ENCODE results near the gene HSPA5.
"Not testable (repeated sequence)": the region's sequence is repeated elsewhere in the genome, so short reads cannot be mapped to it uniquely, and the experiment has no call there.

HSPA5 gene

GRCh38 chr9:125241000-125241862 lies at the start of gene HSPA5:
Gene HSPA5 (minus strand): TSS chr9:125241343. CDS start chr9:125241126, 217 bp downstream.
- DNase-seq = peak; percentile 99

DNA sequence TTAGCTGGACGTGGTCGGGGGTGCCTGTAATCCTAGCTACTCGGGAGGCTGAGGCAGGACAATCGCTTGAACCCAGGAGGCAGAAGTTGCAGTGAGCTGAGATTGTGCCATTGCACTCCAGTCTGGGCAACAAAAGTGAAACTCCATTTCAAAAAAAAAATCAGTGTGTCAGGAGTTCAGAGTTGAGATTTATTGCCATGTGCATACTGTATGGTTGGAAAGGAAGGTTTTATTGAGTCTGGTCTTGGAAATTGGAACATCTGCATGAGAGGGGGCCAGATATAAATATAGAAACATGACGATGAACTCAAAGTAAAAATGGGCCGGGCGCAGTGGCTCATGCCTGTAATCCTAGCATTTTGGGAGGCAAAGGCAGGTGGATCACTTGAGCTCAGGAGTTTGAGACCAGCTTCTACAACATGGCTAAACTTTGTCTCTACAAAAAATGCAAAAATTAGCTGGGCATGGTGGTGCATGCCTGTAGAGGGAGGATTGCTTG lies 45.8 kb upstream of the HSPA5 start:
- DNase-seq = not testable (repeated sequence)

- no peak for DNase-seq
Measured at GRCh38 chr9:125284855-125285254, 43.7 kb upstream of the HSPA5 start.

GRCh38 chr9:125280945-125281344 lies 39.8 kb upstream of the HSPA5 start:
- no peak for DNase-seq

GRCh38 chr9:125277411-125277810 lies 36.3 kb upstream of the HSPA5 start:
- no peak for DNase-seq

DNA sequence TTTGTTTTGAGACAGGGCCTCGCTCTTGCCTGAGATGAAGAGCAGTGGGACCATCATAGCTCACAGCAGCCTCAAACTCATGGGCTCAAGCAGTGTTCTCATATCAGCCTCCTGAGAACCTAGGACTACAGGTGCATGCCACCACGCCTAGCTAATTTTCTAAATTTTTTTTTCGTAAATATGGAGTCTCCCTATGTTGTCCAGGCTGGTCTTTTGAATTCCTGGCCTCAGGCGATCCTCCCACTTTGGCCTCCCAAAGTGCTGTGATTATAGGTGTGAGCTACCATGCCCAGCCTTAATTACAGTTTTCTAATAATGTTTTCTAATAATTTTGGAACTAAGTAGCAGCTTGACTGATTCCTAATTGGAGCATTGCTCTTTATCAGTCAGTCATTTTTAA lies 35.6 kb upstream of the HSPA5 start:
- no peak for DNase-seq

DNA sequence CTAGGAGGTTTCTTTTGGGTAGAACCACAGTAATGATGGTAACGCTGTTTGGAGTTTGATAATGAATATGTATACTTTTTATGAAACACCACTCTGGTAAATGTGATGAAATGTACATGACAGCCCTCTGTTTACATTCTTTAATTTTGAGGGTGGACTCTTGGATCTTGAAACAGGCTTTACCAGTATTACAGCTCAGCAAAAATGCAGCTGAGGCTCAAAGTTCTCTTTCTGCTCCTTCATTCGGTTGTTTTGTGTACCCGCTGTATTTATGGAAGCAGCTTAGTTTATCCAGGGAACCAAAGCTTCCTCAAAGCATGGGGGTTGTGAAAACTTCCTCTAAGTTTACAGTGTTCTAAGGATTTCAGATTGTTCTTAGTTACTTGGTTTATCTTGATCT lies 31.6 kb upstream of the HSPA5 start:
- DNase-seq = no peak

DNA sequence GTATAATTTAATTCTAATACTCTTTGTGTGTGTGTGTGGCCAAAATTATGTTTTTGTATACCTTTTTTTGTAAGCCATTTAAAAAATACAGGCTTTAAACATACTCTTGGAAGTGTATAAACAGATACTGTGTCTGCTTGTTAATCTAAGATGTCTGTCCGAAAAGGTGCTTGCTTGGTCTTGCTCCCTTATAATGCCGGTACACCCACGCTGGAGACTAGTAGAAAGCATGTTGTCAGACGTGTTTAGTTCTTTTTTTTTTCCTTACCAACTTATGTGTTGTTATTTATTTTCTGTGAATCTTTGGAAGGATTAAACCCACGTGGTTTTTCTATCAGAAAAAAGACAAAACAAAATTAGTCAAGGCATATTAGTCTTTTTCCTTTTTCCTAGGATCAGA lies 29.9 kb upstream of the HSPA5 start:
- no peak for DNase-seq

GRCh38 chr9:125269014-125269397 lies 27.9 kb upstream of the HSPA5 start:
- DNase-seq = no peak

DNA sequence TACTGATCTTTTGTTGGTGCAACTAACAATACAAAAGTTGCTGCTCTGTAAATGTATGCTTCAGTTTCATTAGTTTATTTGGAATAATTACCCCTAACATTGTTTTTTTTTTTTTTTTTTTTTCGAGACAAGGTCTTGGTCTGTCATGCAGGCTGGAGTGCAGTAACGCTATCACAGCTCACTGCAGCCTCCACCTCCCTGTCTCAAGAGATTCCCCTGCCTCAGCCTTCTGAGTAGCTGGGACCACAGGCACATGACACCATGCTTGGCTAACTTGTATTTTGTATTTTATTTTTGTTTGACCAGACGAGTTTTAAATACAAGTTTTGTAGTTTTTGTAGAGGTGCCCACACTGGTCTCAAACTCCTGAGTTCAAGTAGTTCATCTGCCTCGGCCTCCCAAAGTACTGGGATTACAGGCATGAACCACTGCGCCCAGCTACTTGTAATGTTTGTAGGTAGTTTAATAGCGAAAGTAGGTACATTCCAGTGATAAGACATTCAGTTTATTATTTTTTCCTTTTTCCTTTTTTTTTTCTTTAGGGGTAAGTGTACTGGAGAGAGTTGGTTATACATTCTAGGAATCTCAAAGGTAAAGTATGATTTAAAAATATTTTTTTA lies 27.4 kb upstream of the HSPA5 start:
- DNase-seq = no peak

- not testable (repeated sequence) for DNase-seq
Measured at GRCh38 chr9:125264068-125264467, 22.9 kb upstream of the HSPA5 start.

DNA sequence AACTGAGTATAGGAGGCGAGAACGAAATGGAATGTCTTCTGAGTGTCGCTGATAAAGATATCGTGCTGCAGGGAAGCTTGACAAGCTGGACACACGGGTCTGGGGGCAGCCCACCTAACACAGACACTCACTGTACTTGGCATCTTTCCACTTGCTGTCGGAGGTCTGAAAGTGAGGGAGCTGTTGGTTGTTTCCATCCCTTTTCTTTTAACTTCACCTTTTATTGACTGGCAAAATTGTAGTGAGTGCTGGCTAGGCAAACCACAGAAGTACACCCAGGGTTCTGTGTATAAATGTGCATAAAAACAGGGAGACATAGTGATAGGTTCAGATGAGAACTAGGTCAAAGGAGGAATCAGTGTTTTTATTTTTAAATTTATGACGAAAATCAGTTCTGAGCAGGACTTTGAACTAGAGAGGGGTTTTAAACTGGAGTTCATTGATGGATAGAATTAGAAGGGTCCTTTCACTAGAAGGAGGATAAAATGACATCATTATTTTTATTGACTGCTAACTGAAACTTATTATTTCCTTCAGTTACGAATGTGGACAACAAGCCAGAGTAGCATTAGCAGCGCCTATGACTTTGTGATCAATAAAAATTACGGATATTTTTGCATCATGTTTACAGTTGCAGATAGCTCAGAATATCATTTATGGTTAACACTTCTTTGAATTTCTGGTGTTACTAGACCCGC lies 21.3 kb upstream of the HSPA5 start:
- peak in 1 of 2 experiments; percentile 43 for DNase-seq

DNA sequence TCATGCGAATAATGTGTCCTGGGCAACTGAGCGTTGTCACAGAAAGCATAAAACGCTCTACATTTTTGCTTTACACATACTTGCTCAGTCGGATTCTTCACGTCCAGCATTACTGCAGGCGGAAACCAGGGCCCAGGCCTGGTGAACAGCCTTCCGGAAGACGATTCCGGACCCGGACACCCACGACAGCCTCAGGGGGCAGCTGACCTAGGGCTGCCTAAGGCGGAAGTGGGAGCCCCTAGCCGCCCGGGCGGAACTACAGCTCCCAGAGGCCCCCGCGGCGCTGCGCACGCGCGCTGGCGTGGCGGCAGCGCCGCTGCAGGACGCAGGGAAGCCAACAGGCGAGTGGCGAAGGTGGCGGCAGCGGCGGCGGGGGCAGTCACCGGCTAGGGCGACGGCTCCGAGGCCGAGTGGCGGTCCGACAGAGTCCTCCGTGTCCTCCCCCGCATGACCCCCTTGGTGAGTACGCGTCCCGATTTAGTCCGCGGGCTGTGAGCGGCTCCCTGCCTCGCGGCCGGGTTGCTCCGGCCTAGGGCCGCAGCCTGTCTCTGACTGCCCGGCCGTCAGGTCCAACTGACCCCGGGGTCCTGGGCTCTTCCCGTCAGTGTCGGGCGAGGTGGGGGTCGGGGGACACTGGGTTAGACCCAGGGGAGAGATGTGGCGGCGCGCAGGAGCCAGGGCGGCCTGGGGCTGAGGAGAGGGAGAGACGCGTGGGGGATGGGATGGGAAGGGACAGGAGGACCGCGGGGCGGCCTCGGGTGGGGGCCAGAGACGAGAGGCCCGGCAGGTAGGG lies 20.6 kb upstream of the HSPA5 start, which contains the start of gene GAPVD1:
TSS of gene GAPVD1 (plus strand) at position 326 of the 793 bp plus-strand sequence. CDS start 37,096 bp downstream, outside the sequence.
- DNase-seq = peak; percentile 93 to 95

DNA sequence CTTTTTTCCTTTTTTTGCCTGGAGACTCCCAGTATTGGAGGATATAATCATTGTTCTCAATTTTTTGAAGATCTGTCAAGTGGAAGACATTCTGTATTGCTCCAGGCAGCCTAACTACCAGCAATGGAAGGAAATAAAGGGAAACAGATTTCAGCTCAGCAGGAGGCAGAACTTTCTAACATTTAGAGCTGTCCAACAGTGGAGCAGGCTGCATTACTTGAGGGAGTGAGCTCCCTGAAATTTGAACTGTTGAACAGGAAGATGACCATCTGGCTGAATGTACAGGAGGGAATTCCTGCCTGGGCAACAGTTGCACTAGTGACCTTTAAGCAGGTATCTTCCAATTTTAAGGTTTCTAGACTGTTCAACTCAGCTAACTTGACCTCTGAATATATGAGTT lies 19.4 kb upstream of the HSPA5 start:
- DNase-seq = no peak

DNA sequence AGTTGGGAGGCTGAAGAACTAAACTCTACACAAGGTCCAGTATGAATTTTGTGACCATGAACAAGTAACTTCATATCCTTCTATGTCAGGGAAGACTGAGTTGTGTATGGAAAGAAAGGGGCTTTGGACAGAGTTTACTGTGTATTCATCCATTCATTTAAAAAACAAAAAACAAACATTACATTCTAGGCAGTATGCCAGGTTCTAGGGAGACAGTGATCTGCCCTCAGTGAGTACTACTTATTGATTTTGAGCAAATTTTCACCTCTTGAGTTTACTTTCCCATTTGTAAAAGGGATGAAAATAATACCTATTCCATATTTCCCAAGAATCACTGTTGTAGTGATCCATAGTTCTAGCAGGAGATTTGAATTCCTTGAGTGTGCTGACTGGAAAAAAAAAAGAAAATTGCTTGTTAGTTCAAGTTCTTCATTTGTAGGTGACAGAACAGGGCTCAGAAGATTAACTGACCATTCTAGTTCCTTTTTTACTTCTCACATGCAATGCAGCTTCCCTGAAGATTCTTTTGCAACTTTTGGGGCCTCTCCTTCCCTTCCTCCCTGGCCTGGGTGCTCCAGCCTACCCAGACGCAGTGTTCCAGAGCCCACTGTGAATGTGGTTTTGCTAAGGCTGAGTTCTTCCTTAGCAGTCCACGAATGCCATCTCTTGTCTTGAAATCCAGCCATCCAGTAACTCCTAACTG lies 17.8 kb upstream of the HSPA5 start:
- no peak for DNase-seq

GRCh38 chr9:125258160-125258785 lies 17.1 kb upstream of the HSPA5 start:
- DNase-seq = no peak

DNA sequence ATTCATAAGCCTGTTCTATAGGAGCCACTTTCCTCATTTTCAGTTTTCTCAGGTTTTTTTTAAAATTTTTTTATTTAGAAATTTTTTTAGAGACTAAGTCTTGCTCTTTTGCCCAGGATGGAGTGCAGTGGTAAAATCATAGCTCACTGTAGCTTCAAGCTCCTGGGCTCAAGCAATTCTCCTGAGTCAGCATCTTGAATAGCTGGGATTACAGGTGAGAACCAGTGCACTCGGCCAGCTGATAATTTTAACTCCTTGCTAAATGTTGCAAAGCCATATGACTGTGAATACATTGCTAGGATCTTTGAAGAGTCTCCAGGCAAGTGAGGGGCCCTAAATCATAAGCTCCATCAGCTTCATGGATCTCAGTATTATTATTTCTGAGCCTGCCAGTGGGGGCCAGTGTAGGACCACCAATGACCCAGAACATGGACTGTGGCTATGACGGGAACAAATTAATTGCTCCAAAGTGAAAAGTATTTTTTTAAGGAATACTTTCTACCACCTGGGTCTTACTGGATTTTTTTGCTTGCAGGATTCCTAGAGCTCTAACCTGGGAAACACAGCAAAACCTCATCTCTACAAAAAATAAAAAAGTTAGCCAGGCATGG lies 14.7 kb upstream of the HSPA5 start:
- peak in 1 of 2 experiments; percentile 10 for DNase-seq

DNA sequence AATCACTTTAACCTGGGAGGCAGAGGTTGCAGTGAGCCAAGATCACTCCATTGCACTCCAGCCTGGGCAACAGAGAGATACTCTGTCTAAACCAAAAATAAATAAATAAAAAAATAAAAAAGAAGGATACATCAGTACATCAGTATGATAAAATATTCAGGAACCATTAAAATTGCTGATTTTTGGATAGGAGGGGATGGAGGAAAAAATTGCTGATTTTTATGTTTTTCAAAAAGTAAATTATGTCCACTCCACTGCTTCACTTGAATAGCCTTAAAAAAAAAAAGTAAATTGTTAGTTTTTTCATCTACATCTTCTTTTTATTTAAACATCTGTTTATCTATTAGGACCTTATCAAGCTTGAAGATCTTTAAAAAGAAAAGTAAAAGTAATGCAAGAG lies 13.1 kb upstream of the HSPA5 start:
- DNase-seq = no peak

- no peak for DNase-seq
Measured at GRCh38 chr9:125246261-125246667, 5.1 kb upstream of the HSPA5 start.

DNA sequence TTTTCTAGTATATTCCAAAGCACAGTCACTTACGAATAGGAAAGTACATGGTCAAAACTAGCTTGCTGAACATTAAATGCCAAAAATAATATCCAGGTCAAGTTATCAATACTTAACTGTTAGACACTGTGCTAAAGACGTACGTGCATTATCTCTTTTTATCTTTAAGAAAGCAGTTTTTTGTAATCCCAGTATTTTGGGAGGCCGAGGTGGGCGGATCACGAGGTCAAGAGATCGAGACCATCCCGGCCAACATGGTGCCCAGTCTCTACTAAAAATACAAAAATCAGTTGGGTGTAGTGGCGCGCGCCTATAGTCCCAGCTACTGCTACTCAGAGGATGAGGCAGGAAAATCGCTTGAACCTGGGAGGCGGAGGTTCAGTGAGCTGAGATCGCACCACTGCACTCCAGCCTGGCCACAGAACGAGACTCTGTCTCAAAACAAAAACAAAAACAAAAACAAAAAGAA lies 2.7 kb upstream of the HSPA5 start:
- no peak for DNase-seq
